Activated T-helper 1 cell treated with Interleukin-2 at 50 U/mL for 16 hours (primary cell): ENCODE results near the gene OPRL1.
"Not testable (repeated sequence)": the region's sequence is repeated elsewhere in the genome, so short reads cannot be mapped to it uniquely, and the experiment has no call there.

Experiments used
- DNase-seq: peaks from one replicate; pipeline ENCODE4 v3.0.0-alpha.2; 2020; ENCODE audit warnings: low read depth

OPRL1 gene

GRCh38 chr20:64117432-64117777 lies 37.5 kb downstream of the OPRL1 start:
- DNase-seq, result not testable (repeated sequence)

DNA sequence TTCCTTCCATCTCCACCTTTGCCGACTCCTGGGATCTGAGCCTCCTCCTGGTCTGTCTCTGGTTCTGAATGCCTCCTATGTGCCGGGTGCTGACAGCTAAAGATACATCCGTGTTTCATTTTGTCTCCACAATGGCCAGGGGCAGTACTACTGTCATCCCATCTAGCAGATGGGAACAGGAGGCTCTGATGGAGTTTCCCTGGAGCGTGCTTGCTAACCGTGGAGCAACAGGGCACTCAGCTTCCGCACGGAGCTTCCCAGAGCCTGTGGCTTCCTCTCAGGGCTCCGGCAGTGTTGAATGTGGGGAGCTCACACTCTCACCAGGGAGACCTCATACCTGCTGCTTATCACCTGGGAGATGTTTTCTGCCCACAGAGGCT lies 39.4 kb downstream of the OPRL1 start:
- DNase-seq, result no peak

- DNase-seq, result no peak
Measured at GRCh38 chr20:64119681-64120341, 39.9 kb downstream of the OPRL1 start.

- DNase-seq, result no peak
Measured at GRCh38 chr20:64121586-64121985, 41.7 kb downstream of the OPRL1 start.

DNA sequence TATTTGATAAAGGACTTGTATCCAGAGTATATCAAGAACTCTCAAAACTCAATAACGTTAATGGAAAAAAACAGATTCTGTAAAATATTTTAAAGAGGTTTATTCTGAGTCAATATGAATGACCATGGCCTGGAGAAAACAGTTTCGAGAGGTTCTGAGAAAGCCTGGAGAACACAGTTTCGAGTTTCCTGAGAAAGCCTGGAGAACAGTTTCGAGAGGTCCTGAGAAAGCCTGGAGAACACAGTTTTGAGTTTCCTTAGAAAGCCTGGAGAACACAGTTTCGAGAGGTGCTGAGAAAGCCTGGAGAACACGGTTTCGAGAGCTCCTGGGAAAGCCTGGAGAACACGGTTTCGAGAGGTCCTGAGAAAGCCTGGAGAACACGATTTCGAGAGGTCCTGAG lies 43.0 kb downstream of the OPRL1 start:
- not testable (repeated sequence) for DNase-seq

DNA sequence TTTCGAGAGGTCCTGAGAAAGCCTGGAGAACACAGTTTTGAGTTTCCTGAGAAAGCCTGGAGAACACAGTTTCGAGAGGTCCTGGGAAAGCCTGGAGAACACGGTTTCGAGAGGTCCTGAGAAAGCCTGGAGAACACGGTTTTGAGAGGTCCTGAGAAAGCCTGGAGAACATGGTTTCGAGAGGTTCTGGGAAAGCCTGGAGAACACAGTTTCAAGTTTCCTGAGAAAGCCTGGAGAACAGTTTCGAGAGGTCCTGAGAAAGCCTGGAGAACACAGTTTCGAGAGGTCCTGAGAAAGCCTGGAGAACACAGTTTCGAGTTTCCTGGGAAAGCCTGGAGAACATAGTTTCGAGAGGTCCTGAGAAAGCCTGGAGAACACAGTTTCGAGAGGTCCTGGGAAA lies 43.6 kb downstream of the OPRL1 start:
- not testable (repeated sequence) for DNase-seq

DNA sequence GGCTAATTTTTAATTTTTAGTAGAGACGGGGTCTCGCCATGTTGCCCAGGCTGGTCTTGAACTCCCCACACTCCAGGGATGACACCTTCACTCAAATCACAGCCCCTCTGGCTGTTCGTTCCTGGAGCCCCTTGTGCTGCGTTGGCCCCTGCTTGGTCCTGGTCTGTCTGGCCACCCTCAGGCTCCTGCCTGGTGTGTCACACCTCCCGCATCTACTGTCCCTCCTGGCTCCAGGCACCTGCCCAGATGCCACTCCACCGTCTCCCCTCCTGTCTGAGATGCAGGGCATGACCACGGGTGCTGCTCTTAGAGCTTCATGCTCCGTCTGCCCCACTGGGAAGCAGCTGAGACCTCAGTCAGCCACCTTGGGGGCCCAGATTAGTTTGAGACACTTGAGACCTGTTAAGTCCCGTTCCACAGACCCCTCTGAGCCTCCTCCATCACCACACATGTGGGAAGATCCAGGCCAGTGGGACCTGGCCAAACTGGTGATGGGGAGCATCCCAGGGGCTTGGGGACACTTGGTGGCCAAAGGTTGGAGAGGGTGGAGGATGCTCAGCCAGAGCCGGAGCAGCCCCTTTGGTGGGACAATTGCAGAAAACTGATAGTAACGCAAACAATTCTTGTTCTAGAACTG lies 49.4 kb downstream of the OPRL1 start:
- DNase-seq, result no peak

- DNase-seq, result no peak
Measured at GRCh38 chr20:64130271-64130670, 50.4 kb downstream of the OPRL1 start.

- no peak for DNase-seq
Measured at GRCh38 chr20:64130876-64131275, 51.0 kb downstream of the OPRL1 start.

DNA sequence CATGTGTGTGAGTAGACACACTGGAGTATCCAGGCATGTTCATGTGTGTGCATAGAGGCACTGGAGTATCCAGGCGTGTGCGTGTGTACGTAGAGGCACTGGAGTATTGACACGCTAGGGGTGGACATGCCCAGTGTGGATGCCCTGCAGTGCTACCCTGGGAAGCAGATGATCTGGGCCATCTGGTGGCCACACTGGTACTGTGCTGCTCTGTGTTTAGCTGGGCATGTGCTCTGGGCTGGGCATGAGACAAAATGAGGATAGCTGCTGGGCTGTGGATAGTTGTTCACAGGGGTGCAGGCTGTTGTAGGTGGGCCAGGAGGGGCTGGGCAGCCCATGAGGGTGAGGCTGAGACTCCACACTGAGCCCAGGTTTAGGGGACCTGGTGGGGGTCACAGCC lies 51.5 kb downstream of the OPRL1 start:
- DNase-seq, result no peak

- no peak for DNase-seq
Measured at GRCh38 chr20:64133951-64134407, 54.1 kb downstream of the OPRL1 start.

DNA sequence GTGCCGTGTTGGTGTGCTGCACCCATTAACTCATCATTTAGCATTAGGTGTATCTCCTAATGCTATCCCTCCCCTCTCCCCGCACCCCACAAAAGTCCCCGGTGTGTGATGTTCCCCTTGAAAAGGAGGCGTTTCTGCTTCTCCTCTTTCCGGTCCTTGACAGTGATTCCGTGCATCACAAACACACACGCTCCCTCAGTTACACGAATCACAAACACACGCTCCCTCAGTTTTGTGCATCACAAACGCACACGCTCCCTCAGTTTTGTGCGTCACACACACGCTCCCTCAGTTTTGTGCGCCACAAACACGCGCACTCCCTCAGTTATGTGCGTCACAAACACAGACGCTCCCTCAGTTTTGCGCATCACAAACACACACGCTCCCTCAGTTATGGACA lies 54.9 kb downstream of the OPRL1 start:
- DNase-seq, result not testable (repeated sequence)

- DNase-seq, result no peak
Measured at GRCh38 chr20:64136004-64136710, 56.3 kb downstream of the OPRL1 start.

DNA sequence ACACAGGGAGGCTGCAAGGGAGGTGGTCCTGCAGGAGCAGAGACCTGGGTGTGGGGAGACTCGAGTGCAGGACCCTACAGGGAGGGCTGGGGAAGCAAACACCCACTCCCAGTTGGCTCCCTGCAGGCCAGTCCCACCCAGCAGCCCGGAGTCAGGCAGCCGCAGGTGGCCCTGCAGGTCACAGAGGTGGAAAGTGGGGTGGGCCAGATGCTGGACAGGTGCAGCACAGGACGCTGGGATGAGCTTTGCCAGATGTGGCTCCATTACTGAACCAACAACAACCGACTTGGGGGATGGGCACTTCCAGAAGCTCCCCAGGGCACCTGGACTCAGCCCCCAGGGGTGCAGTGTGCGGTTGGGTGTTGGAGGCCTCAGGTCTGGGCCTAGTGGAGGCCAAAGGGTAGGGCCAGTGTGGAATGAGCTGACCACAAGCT lies 57.7 kb downstream of the OPRL1 start:
- no peak for DNase-seq

DNA sequence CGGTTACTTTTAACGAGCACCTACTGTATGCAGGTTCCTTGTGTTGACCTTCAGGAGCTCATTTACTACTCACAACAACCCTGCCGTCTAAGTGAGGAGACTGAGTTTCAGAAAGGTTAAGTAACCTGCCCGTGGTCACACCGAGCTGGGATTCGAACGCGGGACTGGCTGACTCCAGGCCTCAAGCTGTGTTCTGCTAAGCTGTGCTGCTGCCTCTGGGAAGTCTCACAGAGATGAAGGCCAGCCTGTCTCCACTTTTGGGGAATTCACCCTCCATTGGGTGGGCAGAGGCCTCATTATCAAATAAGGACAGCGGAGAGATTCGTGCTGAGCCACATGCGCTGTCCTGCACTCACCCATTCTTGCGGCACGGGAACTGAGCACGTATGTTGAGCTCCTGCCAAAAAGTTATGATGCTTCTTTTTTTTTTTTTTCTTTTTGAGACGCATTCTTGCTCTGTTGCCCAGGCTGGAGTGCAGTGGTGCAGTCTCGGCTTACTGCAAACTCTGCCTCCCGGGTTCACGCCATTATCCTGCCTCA lies 58.5 kb downstream of the OPRL1 start:
- DNase-seq, result no peak

GRCh38 chr20:64139199-64140060 lies 59.5 kb downstream of the OPRL1 start:
- no peak for DNase-seq

GRCh38 chr20:64140061-64140931 lies 60.4 kb downstream of the OPRL1 start:
- DNase-seq, result no peak

DNA sequence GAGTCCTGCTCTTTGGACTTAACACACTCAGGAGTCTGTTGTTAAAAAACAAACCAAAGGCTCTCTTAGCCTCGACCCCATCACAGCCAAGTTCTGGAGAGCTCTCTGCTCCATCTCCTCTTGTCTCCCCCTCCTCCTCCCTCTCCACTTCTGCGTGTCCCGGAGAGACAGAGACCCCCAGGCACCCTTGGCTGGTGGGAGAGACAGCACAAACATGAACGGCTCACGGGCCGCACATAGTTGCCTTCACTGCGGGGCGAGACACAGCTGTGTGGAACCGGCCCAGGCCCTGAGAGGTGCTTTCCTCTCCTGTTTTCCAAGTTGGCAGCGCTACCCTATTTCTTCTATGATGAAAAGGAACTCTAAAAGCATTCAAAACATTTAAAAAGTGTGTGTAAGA lies 61.1 kb downstream of the OPRL1 start:
- no peak for DNase-seq

DNA sequence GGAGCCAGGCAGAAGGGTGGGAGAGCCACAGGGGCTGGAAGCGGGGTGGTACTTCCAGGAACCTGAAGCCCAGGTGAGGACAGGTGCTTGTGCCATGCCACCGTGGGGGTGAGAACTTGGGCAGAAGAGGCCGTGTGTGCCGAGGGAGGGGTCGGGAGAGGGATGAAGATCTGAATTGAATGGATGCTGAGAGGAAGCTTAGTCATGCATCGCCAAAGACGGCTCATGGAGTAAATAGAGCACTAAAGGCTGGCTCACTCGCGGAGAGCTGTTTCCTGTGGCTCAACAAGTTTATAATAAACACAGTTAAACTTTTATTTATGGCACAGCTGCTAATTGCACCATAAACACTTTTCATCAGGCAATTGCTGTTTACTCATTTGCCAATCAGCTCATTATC lies 62.7 kb downstream of the OPRL1 start:
- no peak for DNase-seq

GRCh38 chr20:64143018-64143801 lies 63.3 kb downstream of the OPRL1 start:
- DNase-seq, result no peak
